Epithelial cell of prostate (primary cell): ENCODE measurements around the gene IRF2.
"Not testable (repeated sequence)": the region's sequence is repeated elsewhere in the genome, so short reads cannot be mapped to it uniquely, and the experiment has no call there.

Experiments
- DNase-seq: peaks from one replicate; pipeline ENCODE4 v3.0.0-alpha.2; 2011; ENCODE audit warnings: low read depth, low spot score
- H3K27ac ChIP-seq: fragments of 450-650 bp; 2 replicates; pipeline ENCODE4 v1.5.1; 2017; ENCODE audit warnings: mild to moderate bottlenecking

The IRF2 gene

DNA sequence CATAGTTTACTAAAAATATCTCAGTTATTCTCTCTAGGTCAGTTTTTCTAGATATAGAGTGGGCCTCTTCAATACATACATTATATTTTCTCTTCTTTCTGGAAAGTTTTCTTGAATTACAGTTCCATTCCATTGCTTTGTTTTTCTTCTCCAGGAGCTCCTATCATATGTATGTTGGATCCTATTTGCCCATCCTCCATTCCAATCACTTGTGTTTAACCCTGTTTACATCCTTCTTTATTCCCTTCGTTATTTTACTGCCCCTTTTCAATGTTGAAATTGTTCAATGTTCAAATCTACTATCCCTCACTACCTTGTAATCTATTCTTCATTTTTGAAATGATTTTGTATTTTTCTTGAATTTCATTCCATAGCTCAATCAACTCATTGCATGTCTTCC, 97.4 kb downstream of the IRF2 start:
- DNase-seq, result no peak
- no peak overlapping the region for H3K27ac ChIP-seq

GRCh38 chr4:184376126-184376838, 98.1 kb downstream of the IRF2 start:
- DNase-seq, result no peak
- peak overlapping the region; percentile 25 for H3K27ac ChIP-seq

DNA sequence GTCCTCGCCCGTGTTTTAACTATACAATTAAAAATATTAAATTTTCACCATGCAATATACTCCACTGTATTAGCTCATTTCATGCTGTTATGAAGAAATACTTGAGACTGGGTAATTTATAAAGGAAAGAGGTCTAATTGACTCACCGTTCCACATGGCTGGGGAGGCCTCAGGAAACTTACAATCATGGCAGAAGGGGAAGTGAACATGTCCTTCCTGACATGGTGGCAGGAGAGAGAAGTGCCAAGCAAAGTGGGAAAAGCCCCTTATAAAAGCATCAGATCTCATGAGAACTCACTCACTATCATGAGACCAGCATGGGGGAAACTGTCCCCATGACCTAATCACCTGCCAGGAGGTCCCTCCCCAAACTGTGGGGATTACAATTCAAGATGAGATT, 98.7 kb downstream of the IRF2 start:
- H3K27ac ChIP-seq, result peak overlapping the region; percentile 25
- DNase-seq, result not testable (repeated sequence)

- peak overlapping the region; percentile 25 for H3K27ac ChIP-seq
- DNase-seq, result no peak
Measured at GRCh38 chr4:184375027-184375426, 99.3 kb downstream of the IRF2 start.

- H3K27ac ChIP-seq, result no peak overlapping the region
- no peak for DNase-seq
Measured at GRCh38 chr4:184373886-184374405, 100.4 kb downstream of the IRF2 start.

GRCh38 chr4:184371390-184371787, 103.0 kb downstream of the IRF2 start:
- H3K27ac ChIP-seq, result no peak overlapping the region
- DNase-seq, result no peak

- no peak overlapping the region for H3K27ac ChIP-seq
- no peak for DNase-seq
Measured at GRCh38 chr4:184370711-184371389, 103.5 kb downstream of the IRF2 start.

GRCh38 chr4:184369871-184370270, 104.5 kb downstream of the IRF2 start:
- no peak overlapping the region for H3K27ac ChIP-seq
- DNase-seq, result no peak

DNA sequence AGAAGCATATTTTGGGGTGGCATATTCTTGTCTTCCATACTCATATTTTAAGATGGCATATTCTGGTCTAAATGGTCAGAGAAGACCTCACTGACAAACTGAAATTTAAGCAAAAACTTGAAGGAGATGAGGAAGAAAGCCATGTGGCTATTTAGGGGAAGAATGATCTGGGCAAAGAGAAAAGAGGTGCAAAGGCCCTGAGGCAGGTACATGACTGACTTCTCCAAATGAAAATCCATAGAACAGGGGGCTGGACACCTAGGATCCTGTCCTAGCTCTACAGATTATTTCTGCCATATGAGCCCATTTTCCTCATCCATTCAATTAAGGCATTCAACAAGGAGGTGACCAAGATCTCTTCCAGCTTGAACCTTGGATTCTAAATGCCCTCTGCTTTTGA, 105.6 kb downstream of the IRF2 start:
- no peak for DNase-seq
- H3K27ac ChIP-seq, result no peak overlapping the region

DNA sequence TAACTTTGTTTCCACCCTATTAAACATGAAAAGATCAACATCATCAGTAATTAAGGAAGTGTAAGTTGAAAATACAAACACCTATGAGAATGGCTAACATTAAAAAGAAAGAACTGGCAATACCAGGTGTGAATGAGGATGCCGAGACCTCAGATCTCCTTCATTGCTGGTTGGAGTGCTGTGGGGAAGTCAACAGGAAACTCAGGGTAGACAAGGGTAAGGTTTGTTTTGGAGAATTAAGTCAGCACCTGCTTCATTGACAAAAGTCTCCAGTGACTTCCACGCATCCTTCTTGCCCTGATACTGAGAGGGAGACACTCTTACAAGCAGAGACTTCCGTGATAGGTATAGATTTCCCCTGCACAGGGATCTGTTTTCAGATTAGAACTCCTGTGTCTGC, 106.1 kb downstream of the IRF2 start:
- DNase-seq, result no peak
- H3K27ac ChIP-seq, result no peak overlapping the region

DNA sequence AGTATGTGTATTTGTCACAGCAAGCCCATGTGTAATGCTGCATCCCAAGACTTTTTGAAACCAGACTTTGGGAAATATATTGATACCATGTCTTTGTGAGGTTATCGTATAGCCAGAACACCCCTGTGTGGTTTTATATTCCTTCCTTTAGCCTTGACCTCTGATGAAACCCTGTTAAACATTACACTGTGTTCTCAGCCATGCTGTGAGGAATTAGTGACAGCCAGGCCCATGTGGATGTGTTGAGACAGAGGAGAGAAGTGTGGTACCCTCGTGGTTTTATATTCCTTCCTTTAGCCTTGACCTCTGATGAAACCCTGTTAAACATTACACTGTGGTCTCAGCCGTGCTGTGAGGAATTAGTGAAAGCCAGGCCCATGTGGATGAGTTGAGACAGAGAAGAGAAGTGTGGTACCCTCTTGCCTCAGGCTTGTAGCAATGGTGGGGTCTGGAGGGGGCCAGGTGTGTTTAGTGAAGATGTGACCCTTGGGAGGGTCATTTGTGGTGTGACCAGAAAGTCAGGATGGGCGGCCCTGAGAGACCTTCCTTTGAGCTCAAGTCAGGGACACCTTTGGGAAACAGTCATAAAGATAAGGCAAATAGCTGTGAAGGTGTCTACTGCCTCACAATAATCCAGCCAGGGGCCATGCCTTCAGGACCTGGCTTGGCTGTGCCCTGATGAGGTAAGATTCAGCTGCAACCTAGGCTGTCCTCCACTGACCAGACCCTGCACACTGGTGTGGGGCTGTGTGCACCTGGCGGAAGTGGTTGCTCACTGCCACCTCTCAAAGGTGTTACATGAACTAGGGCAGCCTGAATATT, 110.0 kb downstream of the IRF2 start:
- no peak overlapping the region for H3K27ac ChIP-seq
- DNase-seq, result no peak

- no peak for DNase-seq
- H3K27ac ChIP-seq, result no peak overlapping the region
Measured at GRCh38 chr4:184363258-184363657, 111.1 kb downstream of the IRF2 start.

DNA sequence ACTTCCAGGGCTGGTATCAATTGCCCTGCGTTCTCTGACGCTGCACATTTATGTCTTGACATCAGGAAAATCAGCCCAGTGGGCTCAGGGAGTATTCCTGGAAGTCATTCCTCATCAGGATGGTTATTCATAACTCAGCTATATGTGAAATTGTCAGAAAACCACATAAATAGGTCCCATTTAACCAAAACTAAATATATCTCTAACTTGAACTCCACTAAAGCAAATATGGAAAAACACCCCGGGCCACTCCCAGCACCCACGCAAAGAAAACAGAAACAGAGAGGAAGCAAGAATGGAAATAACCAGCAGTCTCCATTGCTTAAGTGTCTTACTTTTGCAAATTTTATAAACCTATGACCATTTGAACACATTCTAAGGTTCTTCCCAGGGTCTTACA, 112.0 kb downstream of the IRF2 start:
- DNase-seq, result no peak
- H3K27ac ChIP-seq, result no peak overlapping the region

GRCh38 chr4:184361443-184361842, 112.9 kb downstream of the IRF2 start:
- H3K27ac ChIP-seq, result no peak overlapping the region
- no peak for DNase-seq

DNA sequence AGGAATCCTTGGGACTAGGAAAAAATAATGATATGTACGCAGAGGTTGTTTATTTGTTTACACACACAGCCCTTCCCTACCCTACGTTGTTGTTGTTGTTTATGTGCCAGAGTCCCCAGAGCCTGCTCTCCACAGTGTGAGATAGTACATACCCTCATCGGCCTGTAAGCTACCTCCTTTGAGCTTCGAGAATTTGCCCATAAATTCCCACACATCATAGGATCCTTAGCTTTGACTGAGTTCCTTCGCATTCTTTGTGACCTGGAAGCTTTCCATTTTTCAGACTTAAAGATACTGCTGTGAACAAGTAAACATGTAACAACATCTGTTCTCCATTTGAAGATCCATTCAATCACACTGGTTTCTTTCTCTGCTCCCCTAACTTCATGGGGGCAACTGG, 114.5 kb downstream of the IRF2 start:
- H3K27ac ChIP-seq, result no peak overlapping the region
- no peak for DNase-seq

DNA sequence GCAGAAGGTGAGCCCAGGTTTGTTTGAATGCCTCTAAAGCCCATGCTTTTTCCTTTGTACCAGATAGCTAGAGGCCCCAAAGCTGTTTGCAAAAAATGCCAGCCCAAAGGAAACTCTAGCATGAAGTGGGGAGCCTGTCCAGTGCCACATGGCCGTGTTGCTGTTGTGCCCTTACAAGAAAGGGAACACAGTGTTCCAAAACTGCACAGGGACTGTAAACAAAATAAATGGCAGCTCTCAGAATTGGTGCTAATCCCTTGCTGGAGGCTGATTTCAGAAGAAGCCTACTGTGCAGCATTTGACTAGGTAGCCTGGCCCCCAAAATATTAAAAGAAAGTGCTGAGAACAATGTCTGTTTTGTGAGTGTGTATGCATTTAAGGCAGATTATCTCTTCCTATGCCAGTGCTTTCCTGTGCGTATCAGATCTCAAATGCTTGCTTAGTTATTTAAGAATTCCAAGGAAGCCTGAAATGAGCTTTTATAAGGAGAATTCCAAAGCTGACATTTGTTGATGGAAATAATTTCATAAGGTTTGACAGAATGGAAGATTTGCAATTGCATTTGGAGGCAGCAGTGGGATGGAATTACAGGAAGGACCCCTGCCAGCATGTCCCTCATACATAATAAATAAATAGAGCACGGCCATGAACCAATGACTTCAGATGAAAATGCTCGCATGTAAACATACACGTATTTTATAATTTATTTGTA, 115.7 kb downstream of the IRF2 start:
- no peak overlapping the region for H3K27ac ChIP-seq
- no peak for DNase-seq

GRCh38 chr4:184357772-184358171, 116.6 kb downstream of the IRF2 start:
- no peak for DNase-seq
- no peak overlapping the region for H3K27ac ChIP-seq

DNA sequence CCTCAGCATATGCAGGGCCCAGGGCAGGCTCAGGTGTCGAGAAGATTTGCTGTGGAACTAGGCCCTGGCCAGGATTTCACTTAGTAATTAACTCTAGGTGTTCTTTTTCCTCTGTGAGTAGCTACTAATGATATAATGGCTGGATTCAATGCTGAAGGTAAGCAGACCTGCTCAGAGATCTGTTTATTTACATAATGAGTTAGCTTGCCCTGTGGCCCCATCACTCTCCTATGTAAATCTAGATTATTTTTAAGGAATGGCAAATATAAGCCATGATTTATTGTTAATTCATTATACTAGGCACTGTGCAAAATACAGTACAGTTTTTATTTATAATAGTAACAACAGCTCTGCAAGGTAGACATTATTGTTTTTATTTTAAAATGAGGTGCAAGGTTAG, 117.2 kb downstream of the IRF2 start:
- peak overlapping the region; percentile 65 for H3K27ac ChIP-seq
- DNase-seq, result no peak

DNA sequence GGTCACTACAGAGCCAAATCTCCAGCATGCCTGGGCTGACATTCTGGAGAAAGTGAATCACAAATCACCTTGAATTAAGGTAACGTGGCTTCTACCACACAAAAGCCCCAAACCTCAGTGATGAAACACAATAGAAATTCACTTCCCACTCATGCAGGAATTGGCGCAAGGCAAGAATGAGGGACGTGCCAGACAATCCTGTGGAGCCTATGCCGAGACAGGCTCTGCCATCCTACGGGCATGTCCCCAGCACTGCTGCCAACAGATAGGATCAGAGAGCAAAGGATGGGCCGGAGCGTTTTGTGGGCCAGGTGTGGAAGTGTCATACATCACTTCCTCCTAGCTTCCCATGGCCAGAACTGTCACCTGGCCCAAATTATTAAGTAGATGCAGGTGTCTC, 118.0 kb downstream of the IRF2 start:
- DNase-seq, result no peak
- H3K27ac ChIP-seq, result peak overlapping the region; percentile 65

DNA sequence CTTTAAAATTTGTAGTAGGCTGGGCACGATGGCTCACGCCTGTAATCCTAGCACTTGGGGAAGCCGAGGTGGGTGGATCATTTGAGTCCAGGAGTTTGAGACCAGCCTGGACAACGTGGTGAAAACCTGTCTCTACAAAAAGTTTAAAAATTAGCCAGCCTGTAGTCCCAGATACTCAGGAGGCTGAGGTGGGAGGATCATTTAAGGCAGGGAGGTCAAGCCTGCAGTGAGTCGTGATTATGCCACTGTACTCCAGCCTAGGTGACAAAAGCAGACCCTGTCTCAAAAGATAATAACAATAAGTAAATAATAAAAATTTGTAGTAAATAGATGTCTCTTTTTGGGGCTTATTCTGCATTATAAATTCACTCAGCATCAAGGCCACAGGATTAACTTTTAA, 118.5 kb downstream of the IRF2 start:
- DNase-seq, result no peak
- peak overlapping the region; percentile 65 for H3K27ac ChIP-seq
